Spleen (tissue), 7 donors: ENCODE results near the gene ARPP19.

Source experiments
- POLR2A ChIP-seq, 3 donors: fragments of 450-650 bp; IDR thresholded peaks; one replicate each; pipeline ENCODE4 v1.5.1; 2017; ENCODE audit warnings: antibody characterized with exemption in 3 of 3, mild to moderate bottlenecking in 1 of 3
- POLR2AphosphoS5 ChIP-seq, 3 donors: sonication (generic); formaldehyde crosslinking; IDR thresholded peaks; one replicate each; pipeline ENCODE4 v1.5.1; 2017; ENCODE audit warnings: antibody characterized with exemption in 3 of 3
- TF ChIP-seq, protein P1 (sequence below), 11 experiments: fragments of 200-600 bp in 7 of 11; fragments of 450-650 bp in 4 of 11; sonication (generic) in 4 of 11; IDR thresholded peaks in 8 of 11; conservative IDR thresholded peaks in 3 of 11; 1 replicate in 7 of 11; 2 replicates in 4 of 11; pipeline versions ENCODE4 v1.4.0 to v1.8.0; 2016 to 2021; ENCODE audit warnings: antibody characterized with exemption in 11 of 11, inconsistent platforms in 4 of 11, mild to moderate bottlenecking in 1 of 11
- donor health status: DM: no; HTN: no; CAD: no; lungs with moderate emphysema.
- donor health status: DM: no; HTN: no; CAD: no.
- donor health status: DM: no; HTN: no; CAD: no.

- TF ChIP-seq, protein P1, sequence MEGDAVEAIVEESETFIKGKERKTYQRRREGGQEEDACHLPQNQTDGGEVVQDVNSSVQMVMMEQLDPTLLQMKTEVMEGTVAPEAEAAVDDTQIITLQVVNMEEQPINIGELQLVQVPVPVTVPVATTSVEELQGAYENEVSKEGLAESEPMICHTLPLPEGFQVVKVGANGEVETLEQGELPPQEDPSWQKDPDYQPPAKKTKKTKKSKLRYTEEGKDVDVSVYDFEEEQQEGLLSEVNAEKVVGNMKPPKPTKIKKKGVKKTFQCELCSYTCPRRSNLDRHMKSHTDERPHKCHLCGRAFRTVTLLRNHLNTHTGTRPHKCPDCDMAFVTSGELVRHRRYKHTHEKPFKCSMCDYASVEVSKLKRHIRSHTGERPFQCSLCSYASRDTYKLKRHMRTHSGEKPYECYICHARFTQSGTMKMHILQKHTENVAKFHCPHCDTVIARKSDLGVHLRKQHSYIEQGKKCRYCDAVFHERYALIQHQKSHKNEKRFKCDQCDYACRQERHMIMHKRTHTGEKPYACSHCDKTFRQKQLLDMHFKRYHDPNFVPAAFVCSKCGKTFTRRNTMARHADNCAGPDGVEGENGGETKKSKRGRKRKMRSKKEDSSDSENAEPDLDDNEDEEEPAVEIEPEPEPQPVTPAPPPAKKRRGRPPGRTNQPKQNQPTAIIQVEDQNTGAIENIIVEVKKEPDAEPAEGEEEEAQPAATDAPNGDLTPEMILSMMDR (IDR thresholded peaks at IDR 0.05 in 8 of 11, conservative IDR thresholded peaks at IDR 0.05 in 3 of 11), result no peak
- TF ChIP-seq POLR2A (IDR thresholded peaks at IDR 0.05) (no peak), POLR2AphosphoS5 (IDR thresholded peaks at IDR 0.05) (no peak)
These were observed 40.8 kb downstream of the ARPP19 start for GRCh38 chr15:52527911-52528563.
